GM10248 (cell line): Measurements from ENCODE around the gene TNFAIP8L1.
"Not testable (repeated sequence)": the region's sequence is repeated elsewhere in the genome, so short reads cannot be mapped to it uniquely, and the experiment has no call there.

Experiments used
- CTCF ChIA-PET: fragments of 300-600 bp; sonication (Branson Sonifier 250); formaldehyde crosslinking; extraction: SDS; loops from one replicate; lab custom pipeline; 2021; ENCODE audit warnings: antibody characterized with exemption; lab: Yijun Ruan, JAX
- POLR2A ChIA-PET: fragments of 350-650 bp; sonication (Branson Sonifier 250); formaldehyde crosslinking; extraction: SDS; loops from one replicate; lab custom pipeline; 2020; ENCODE audit warnings: antibody characterized with exemption; lab: Yijun Ruan, JAX
- DNase-seq: peaks from one replicate; pipeline ENCODE4 v3.0.0; 2012; ENCODE audit errors: extremely low spot score
- CTCF ChIP-seq: IDR thresholded peaks from 2 replicates; pipeline ENCODE4 v1.5.1; 2012; ENCODE audit warnings: mild to moderate bottlenecking, low read depth; ENCODE audit errors: extremely low read depth, missing control alignments, control extremely low read depth

The TNFAIP8L1 gene

GRCh38 chr19:4678881-4679790, 39.8 kb downstream of the TNFAIP8L1 start:
- CTCF ChIA-PET: no interaction called here
- POLR2A ChIA-PET: no interaction called here
- no peak for DNase-seq
- no peak for TF ChIP-seq CTCF

DNA sequence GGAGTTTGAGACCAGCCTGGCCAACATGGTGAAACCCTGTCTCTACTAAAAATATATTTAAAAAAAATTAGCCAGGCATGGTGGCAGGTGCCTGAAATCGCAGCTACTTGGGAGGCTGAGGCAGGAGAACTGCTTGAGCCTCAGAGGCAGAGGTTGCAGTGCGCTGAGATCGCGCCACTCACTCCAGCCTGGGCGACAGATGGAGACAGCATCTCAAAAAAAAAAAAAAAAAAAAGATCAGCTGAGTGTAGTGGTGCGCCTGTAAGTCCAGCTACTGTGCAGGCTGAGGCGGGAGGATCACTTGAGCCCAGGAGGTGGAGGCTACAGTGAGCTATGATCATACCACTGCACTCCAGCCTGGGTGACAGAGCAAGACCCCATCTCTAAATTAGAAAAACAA, 40.7 kb downstream of the TNFAIP8L1 start:
- POLR2A ChIA-PET: interaction anchor here (0.6 kb wide), 1 partner anchor 26 kb away, joined by 5 read pairs; no protein-coding TSS in a partner anchor
- CTCF ChIA-PET, DNase-seq: not testable (repeated sequence)

DNA sequence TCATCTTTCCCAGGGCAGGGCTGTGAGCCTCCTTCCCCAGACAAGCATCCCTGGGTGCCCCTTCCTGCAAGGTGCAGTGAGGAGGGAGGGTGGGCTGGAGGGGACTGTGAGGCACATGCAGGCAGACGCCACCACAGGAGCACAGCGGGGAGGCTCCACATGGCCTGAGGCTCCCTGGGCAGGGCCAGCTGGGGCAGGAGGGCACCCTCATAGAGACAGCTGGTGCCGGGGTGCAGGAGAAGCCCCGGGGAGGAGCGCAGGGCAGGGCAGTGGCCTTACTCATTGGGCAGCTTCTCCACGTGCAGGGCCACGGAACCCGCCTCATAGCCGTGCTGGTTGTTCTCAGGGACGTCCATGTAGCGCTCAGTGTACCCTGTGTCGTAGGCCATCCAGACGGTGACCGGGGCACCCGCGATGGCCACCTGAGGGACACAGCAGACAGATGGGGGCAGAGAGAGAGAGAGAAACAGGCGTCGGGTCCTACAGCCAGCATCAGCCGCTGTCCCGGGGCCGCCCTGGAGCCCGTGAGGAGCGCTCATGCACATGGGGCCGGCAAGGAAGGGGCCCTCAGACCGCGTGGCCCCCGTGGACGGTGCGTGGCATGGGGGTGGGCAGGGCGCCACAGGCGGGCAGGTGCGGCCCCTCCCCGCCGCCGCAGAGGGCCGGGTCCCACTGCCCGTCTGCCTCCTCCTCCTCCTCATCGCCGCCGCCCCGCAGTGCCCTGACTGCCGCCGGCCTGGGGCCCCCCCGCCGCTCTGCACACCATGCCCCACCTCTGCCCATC, 43.3 kb downstream of the TNFAIP8L1 start:
- TF ChIP-seq CTCF: no peak
- POLR2A ChIA-PET: no interaction called here
- CTCF ChIA-PET: interaction anchor here (1.8 kb wide), 1 partner anchor 46 kb away, joined by 4 read pairs; no protein-coding TSS in a partner anchor
- no peak for DNase-seq

GRCh38 chr19:4684312-4685095, 45.2 kb downstream of the TNFAIP8L1 start:
- no peak for TF ChIP-seq CTCF
- DNase-seq: no peak
- POLR2A ChIA-PET: no interaction called here
- CTCF ChIA-PET: interaction anchor here (0.6 kb wide), 1 partner anchor 12 kb away, joined by 3 read pairs; no protein-coding TSS in a partner anchor

GRCh38 chr19:4686700-4687099, 47.4 kb downstream of the TNFAIP8L1 start:
- POLR2A ChIA-PET: no interaction called here
- no peak for TF ChIP-seq CTCF
- CTCF ChIA-PET: no interaction called here
- no peak for DNase-seq

DNA sequence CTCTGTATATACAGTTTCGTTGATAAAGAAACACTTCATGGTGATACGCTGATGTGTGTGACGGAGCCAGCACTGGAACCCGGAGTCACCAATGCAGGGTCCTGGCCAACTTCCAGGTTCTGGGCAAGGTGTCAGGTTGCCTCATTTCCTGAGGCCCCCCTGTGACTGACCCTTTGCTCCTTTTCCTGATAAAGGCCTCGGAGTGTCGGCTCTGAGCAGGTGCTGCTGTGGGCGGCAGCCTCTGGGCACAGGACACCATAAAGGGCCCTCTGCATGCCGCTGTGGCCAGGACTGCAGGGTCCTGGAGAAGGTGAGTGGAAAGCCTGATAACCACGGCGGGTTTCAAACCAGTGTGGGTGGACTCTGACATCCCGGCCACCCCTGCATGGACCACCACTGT, 48.1 kb downstream of the TNFAIP8L1 start:
- ChIA-PET CTCF (no interaction called here), POLR2A (no interaction called here)
- no peak for TF ChIP-seq CTCF
- no peak for DNase-seq
